ENCODE results near the gene APBB2. TPM values are rescaled to one million over a fixed set of nuclear protein-coding genes. Genes with fewer than 3 reads are reported as not detected.
A peak's percentile ranks its signal among the peaks of the same experiment; 100 is the strongest.

APBB2 gene
- 1 to 10 TPM; 1.3 to 1.5 TPM for total RNA-seq

DNA sequence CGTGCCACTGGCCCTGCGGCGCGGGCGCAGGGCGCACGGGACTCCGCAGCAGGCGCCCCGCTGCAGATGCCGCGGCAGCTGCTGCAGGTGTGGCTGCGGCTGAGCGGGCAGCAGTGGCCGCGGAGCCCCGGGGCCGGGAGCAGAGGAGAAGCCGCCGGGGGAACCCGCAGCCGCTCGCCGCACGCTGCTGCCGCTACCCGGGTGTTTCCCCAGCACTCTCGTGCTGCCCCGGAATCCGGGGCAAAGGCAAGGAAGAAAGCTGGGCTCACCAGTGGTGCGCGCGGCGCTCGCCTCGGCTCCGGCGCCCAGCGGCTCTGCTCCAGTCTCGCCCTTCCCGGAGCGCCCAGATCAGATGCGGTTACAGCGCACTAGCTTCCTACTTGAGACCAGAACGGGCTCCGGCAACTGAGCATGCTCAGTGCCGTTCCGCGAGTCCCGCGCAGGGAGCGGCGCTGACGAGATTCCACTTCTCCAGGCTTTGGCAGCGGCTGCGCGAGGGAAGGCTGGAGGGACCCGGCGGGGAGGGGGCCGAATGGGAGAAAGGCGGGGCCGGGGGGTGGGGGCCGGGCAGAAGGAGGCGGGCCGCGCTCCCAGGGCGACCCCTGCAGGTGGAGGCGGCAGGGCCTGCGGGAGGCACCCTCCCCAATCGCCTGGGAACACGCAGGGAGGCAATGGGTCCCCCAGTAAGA lies at the start of gene APBB2:
Gene APBB2, minus strand, starts transcription at position 407 of the 689 bp plus-strand sequence. CDS start 181,288 bp downstream, outside the sequence.
- intact Hi-C loops (cut with DNase I, micrococcal nuclease): loop anchor here (1.0 to 10.0 kb wide), 4 partner anchors 237 to 781 kb away; partner anchors contain the start of gene SLC30A9 (in 1 of the 2)
- no peak within 1 kb of the TSS for H3K27ac Mint-ChIP-seq
- ChIA-PET CTCF (interaction anchor here (0.6 to 2.9 kb wide), 6 partner anchors 9 to 478 kb away, joined by 3 to 14 read pairs (median 3); no protein-coding TSS in a partner anchor), POLR2A (no interaction called here)
- DNase-seq: peak; percentile 79
- H3K36me3 Mint-ChIP-seq (ENCODE audit: low read depth): no peaks in the 10 kb centered on the region
- H3K27me3 Mint-ChIP-seq: peaks cover 58% of the 10 kb centered on the region
- peaks cover 27% of the 10 kb centered on the region for H3K4me1 Mint-ChIP-seq
- peak within 1 kb of the TSS; percentile 72 for H3K4me3 Mint-ChIP-seq
- ATAC-seq: peak; percentile 67
- H3K9me3 Mint-ChIP-seq (ENCODE audit: low read depth): no peaks in the 10 kb centered on the region

DNA sequence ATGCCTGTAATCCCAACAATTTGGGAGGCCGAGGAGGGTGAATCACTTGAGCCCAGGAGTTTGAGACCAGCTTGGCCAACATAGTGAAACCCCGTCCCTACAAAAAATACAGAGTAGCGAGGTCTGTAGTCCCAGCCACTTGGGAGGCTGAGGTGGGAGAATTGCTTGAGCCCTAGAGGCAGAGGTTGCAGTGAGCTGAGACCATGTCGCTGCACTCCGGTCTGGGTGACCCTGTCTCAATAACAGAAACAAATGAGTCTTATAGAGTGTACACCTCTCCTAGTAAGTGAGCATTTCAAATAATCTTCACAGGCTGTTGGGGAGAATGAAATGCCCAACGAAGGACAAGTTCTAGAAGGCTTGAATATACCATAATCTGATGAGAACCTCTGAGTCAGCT lies 47.9 kb upstream of the APBB2 start:
- H3K4me3 Mint-ChIP-seq: no peak overlapping the region
- CTCF ChIA-PET: no interaction called here

DNA sequence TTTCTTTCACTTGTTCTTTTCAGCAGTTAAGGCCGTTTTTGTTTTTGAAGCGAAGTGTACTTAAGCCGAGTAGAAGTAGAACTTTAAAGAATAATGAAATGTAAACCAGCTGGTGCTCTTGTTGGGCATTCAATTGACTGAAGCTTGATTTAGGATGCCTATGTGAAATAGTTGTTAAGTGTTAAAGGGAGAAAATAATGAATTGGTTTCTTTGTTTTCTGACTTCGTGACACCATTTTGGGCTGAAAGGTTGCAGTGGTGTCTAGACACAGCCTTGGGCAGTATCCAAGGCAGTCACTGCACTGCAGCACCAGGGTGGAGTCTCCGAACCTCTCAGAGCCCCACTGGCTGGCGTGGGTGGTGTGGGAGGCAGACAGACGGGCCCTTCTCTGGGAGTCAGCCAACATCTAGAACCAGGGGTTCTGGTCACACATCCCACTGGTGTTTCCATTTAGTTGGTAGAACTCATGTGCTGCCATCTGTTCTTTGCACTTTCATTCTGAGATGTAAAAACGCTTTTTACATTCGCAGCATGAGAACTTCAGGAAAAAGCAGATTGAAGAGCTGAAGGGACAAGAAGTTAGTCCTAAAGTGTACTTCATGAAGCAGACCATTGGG lies 45.9 kb upstream of the APBB2 start:
- no peaks in the 10 kb centered on the region for H3K36me3 Mint-ChIP-seq (ENCODE audit: low read depth)
- no peak overlapping the region for H3K4me3 Mint-ChIP-seq
- peaks cover 6% of the 10 kb centered on the region for H3K4me1 Mint-ChIP-seq
- no peak overlapping the region for H3K27ac Mint-ChIP-seq
- ChIA-PET POLR2A (no interaction called here), CTCF (interaction anchor here (2.5 kb wide), 1 partner anchor 20 kb away, joined by 14 read pairs; no protein-coding TSS in a partner anchor)
- intact Hi-C loops (cut with DNase I, micrococcal nuclease): no loop called here
- DNase-seq: no peak
- peaks cover 37% of the 10 kb centered on the region for H3K27me3 Mint-ChIP-seq
- H3K9me3 Mint-ChIP-seq (ENCODE audit: low read depth): no peaks in the 10 kb centered on the region
- no peak for ATAC-seq

More for the DNA sequence above, 47.9 kb upstream of the APBB2 start:
- intact Hi-C loops (cut with DNase I, micrococcal nuclease): no loop called here
- Mint-ChIP-seq H3K9me3 (ENCODE audit: low read depth) (no peaks in the 10 kb centered on the region), H3K27me3 (peaks cover 24% of the 10 kb centered on the region), H3K27ac (no peak overlapping the region), H3K36me3 (ENCODE audit: low read depth) (no peaks in the 10 kb centered on the region), H3K4me1 (peaks cover 6% of the 10 kb centered on the region)
- POLR2A ChIA-PET: no interaction called here
- ATAC-seq (no peak), DNase-seq (no peak)

DNA sequence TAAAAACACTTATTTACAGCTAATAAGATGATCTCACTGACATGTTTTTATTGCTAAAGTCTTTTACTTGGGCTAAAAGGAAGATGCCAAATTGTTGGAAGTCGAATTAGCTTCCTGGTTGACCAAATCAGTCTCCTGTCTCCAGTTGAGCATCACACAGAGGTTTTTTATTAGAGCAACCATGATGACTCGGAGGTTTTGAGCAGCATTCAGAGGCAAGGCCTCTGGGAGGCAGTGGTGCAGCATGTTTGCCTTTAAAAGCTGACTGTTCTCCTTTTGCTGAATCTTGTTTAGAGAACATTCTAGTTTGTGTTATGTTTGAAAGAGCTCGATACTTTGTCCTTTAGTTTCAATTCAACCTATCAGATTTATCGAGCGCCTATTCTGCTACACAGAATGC lies 44.4 kb upstream of the APBB2 start:
- peaks cover 43% of the 10 kb centered on the region for H3K27me3 Mint-ChIP-seq
- no peaks in the 10 kb centered on the region for H3K9me3 Mint-ChIP-seq (ENCODE audit: low read depth)
- ChIA-PET CTCF (interaction anchor here (0.6 to 2.5 kb wide), 6 partner anchors 22 to 162 kb away, joined by 3 to 14 read pairs (median 4); no protein-coding TSS in a partner anchor), POLR2A (no interaction called here)
- no peak overlapping the region for H3K4me3 Mint-ChIP-seq
- H3K4me1 Mint-ChIP-seq: peaks cover 6% of the 10 kb centered on the region
- H3K27ac Mint-ChIP-seq: no peak overlapping the region
- intact Hi-C loops (cut with DNase I, micrococcal nuclease): no loop called here
- peak; percentile 10 for DNase-seq
- ATAC-seq: no peak
- no peaks in the 10 kb centered on the region for H3K36me3 Mint-ChIP-seq (ENCODE audit: low read depth)

DNA sequence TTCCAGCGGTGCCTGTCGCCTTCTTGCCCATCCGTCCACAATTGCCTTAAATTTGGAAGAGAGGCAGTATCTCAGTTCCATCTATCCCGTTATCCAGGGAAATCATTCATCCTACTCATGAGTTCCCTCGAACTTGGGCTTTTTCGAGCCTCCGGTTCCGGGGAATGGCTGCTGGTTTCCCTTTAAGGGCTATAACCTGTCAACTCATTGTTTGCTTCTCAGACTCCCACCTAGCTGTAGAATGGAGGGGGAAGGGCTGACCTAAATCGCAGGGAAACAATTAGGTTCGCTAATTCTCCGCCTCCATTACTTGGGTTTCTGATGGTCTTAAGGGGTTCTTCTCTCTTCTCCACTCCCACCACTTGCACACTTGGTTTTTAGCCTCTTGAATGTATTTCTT lies 43.6 kb upstream of the APBB2 start:
- intact Hi-C loops (cut with DNase I, micrococcal nuclease): loop anchor here in 1 of 2 experiments (2.0 kb wide), 1 partner anchor 41 kb away; no protein-coding TSS in a partner anchor
- POLR2A ChIA-PET: no interaction called here
- H3K27ac Mint-ChIP-seq: no peak overlapping the region

GRCh38 chr4:41257257-41257901 lies 43.0 kb upstream of the APBB2 start:
- intact Hi-C loops (cut with DNase I, micrococcal nuclease): loop anchor here in 1 of 2 experiments (2.0 kb wide), 1 partner anchor 41 kb away; no protein-coding TSS in a partner anchor
- ChIA-PET CTCF (interaction anchor here (0.6 to 2.5 kb wide), 3 partner anchors 23 to 43 kb away, joined by 3 to 14 read pairs (median 3); partner anchors contain the start of gene APBB2), POLR2A (no interaction called here)
- no peaks in the 10 kb centered on the region for H3K36me3 Mint-ChIP-seq (ENCODE audit: low read depth)
- peaks cover 6% of the 10 kb centered on the region for H3K4me1 Mint-ChIP-seq
- peak; percentile 61 for DNase-seq
- H3K4me3 Mint-ChIP-seq: peak overlapping the region; percentile 60
- H3K27ac Mint-ChIP-seq: no peak overlapping the region
- H3K9me3 Mint-ChIP-seq (ENCODE audit: low read depth): no peaks in the 10 kb centered on the region
- peaks cover 48% of the 10 kb centered on the region for H3K27me3 Mint-ChIP-seq
- peak; percentile 75 for ATAC-seq

More for the DNA sequence above, 43.6 kb upstream of the APBB2 start:
- Mint-ChIP-seq H3K9me3 (ENCODE audit: low read depth) (no peaks in the 10 kb centered on the region), H3K4me3 (peak overlapping the region; percentile 60), H3K4me1 (peaks cover 6% of the 10 kb centered on the region), H3K27me3 (peaks cover 46% of the 10 kb centered on the region), H3K36me3 (ENCODE audit: low read depth) (no peaks in the 10 kb centered on the region)
- CTCF ChIA-PET: interaction anchor here (0.6 to 2.5 kb wide), 4 partner anchors 23 to 333 kb away, joined by 3 to 14 read pairs (median 4); partner anchors contain the start of gene APBB2
- ATAC-seq: no peak
- no peak for DNase-seq

DNA sequence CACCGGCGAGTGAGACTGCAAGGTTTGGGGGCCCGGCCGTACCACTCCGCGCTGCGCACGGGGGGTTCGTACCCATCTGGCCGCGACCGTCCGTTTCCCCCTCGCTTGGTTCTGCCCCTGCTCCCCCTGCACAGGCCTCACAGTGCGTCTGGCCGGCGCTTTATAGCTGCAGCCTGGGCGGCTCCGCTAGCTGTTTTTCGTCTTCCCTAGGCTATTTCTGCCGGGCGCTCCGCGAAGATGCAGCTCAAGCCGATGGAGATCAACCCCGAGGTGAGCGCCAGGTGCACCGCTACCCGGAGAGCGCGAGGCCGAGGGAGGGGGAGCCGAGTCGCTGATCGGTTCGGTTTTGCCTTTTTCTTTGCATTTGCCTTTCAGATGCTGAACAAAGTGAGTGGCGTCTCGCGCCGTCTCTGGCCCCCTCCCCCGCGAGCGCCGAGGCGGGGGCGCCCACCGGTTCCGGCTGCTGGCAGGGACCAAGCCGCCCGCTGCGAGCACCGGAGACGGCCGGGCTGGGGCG lies 42.5 kb upstream of the APBB2 start, which contains the start of gene UCHL1:
Gene UCHL1, plus strand, starts transcription at position 189 of the 517 bp plus-strand sequence. Its CDS starts 49 bp downstream, at position 238.
- Mint-ChIP-seq H3K27me3 (peaks cover 50% of the 10 kb centered on the region), H3K9me3 (ENCODE audit: low read depth) (no peaks in the 10 kb centered on the region), H3K4me1 (peaks cover 6% of the 10 kb centered on the region), H3K27ac (no peak within 1 kb of the TSS), H3K36me3 (ENCODE audit: low read depth) (no peaks in the 10 kb centered on the region), H3K4me3 (peak within 1 kb of the TSS; percentile 60)
- POLR2A ChIA-PET: no interaction called here
- intact Hi-C loops (cut with DNase I, micrococcal nuclease): loop anchor here in 1 of 2 experiments (2.0 kb wide), 1 partner anchor 40 kb away; no protein-coding TSS in a partner anchor
- DNase-seq (no peak), ATAC-seq (peak; percentile 50)
- CTCF ChIA-PET: interaction anchor here (0.6 to 1.2 kb wide), 2 partner anchors 43 kb away, joined by 3 read pairs; partner anchors contain the start of gene APBB2

- POLR2A ChIA-PET: no interaction called here
- no peak for ATAC-seq
- Mint-ChIP-seq H3K27ac (no peak overlapping the region), H3K4me1 (peaks cover 6% of the 10 kb centered on the region), H3K36me3 (ENCODE audit: low read depth) (no peaks in the 10 kb centered on the region), H3K9me3 (ENCODE audit: low read depth) (no peaks in the 10 kb centered on the region), H3K27me3 (peaks cover 46% of the 10 kb centered on the region), H3K4me3 (no peak overlapping the region)
- CTCF ChIA-PET: interaction anchor here (0.6 kb wide), 1 partner anchor 166 kb away, joined by 4 read pairs; no protein-coding TSS in a partner anchor
- intact Hi-C loops (cut with DNase I, micrococcal nuclease): loop anchor here in 1 of 2 experiments (2.0 kb wide), 1 partner anchor 39 kb away; no protein-coding TSS in a partner anchor
- DNase-seq: no peak
Observed at GRCh38 chr4:41256131-41256739, 41.9 kb upstream of the APBB2 start.

GRCh38 chr4:41245983-41246382 lies 31.6 kb upstream of the APBB2 start:
- intact Hi-C loops (cut with DNase I, micrococcal nuclease): no loop called here
- Mint-ChIP-seq H3K27me3 (peaks cover 26% of the 10 kb centered on the region), H3K36me3 (ENCODE audit: low read depth) (no peaks in the 10 kb centered on the region), H3K4me3 (no peak overlapping the region), H3K4me1 (no peaks in the 10 kb centered on the region), H3K9me3 (ENCODE audit: low read depth) (no peaks in the 10 kb centered on the region), H3K27ac (no peak overlapping the region)
- POLR2A ChIA-PET: no interaction called here
- DNase-seq: no peak
- ATAC-seq: no peak
- CTCF ChIA-PET: interaction anchor here (0.8 kb wide), 1 partner anchor 36 kb away, joined by 3 read pairs; no protein-coding TSS in a partner anchor

DNA sequence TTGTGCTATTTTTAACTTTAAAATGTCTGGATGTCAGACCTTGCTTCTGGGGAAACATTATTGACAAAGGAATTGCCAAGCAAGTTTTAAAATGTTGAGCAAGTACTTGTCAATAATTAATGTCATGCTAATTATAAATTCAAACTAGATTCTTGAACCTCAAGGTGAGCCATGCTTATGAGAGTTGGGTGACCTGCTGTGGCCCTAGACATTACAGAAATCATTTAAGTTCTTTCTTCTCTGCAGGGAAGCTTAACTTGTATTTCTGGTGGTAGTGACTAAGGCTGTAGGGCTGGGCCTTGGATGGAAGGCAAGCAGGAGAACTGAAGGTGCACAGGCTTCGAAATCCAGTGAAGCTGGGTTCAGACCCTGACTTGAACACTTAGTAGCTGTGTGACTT lies 27.6 kb upstream of the APBB2 start:
- DNase-seq: no peak
- intact Hi-C loops (cut with DNase I, micrococcal nuclease): no loop called here
- Mint-ChIP-seq H3K4me3 (no peak overlapping the region), H3K27ac (no peak overlapping the region), H3K9me3 (ENCODE audit: low read depth) (peaks cover 2% of the 10 kb centered on the region), H3K27me3 (peaks cover 10% of the 10 kb centered on the region), H3K36me3 (ENCODE audit: low read depth) (no peaks in the 10 kb centered on the region), H3K4me1 (no peaks in the 10 kb centered on the region)
- POLR2A ChIA-PET: no interaction called here
- CTCF ChIA-PET: no interaction called here
- ATAC-seq: no peak

GRCh38 chr4:41236508-41236907 lies 22.2 kb upstream of the APBB2 start:
- H3K9me3 Mint-ChIP-seq (ENCODE audit: low read depth): peaks cover 2% of the 10 kb centered on the region
- H3K36me3 Mint-ChIP-seq (ENCODE audit: low read depth): no peaks in the 10 kb centered on the region
- DNase-seq: no peak

More at GRCh38 chr4:41236508-41236907, 22.2 kb upstream of the APBB2 start:
- CTCF ChIA-PET: no interaction called here
- Mint-ChIP-seq H3K27me3 (no peaks in the 10 kb centered on the region), H3K4me3 (no peak overlapping the region), H3K27ac (no peak overlapping the region), H3K4me1 (no peaks in the 10 kb centered on the region)
- intact Hi-C loops (cut with DNase I, micrococcal nuclease): no loop called here
- POLR2A ChIA-PET: no interaction called here
- no peak for ATAC-seq

All from activated CD4-positive, alpha-beta T cell treated with anti-CD3 and anti-CD28 coated beads for 36 hours (primary cell).